GM18507 (cell line): ENCODE data around the gene SYNPR.

ENCODE experiments used
- DNase-seq: peaks from one replicate; pipeline ENCODE4 v3.0.0; 2011; ENCODE audit warnings: low read depth; ENCODE audit not compliant: insufficient read length; ENCODE audit errors: extremely low spot score
- FAIRE-seq: peaks from 2 replicates; lab custom pipeline; 2011; peaks lifted over from hg19 to GRCh38; lab: Jason Lieb, UNC

The SYNPR gene

DNA sequence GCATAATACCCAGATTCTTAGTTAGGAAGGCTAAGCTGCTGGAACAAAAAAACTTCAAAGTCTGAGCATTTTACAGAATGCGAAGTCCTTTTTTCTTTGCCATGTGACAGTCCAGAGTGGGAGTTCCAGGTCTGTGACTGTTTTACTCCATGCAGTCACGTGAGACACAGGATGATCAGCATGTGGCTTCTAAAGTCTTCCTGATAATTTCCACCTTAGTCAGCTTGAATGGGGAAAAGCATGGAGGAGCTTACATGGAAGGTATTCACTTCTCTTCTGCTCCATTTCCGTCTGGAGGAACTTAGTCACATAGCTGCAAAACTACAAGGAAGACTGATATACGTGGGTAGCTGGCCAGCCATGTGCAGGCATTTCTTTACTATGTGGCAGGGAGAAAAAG is 376.1 kb downstream of the SYNPR start:
- DNase-seq, result no peak
- no peak for FAIRE-seq

DNA sequence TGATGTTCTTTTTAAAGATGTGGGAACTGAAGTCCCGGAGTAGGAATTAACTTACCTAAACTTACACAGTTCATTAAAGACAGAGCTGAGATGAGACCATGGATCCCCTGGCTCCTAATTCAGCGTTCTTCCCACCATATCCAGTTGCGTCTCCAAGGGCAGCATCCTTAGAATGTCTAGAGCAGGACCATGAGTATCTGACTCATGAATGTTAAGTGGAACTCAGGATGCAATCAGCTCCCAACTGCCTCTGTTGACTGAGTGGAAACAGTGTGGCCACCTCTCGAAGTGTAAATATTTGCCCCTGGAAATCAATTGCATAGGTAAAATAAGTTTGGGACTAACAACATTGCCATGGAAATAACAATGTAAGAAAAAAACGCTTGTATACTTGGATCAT is 376.8 kb downstream of the SYNPR start:
- FAIRE-seq (no peak), DNase-seq (no peak)

DNA sequence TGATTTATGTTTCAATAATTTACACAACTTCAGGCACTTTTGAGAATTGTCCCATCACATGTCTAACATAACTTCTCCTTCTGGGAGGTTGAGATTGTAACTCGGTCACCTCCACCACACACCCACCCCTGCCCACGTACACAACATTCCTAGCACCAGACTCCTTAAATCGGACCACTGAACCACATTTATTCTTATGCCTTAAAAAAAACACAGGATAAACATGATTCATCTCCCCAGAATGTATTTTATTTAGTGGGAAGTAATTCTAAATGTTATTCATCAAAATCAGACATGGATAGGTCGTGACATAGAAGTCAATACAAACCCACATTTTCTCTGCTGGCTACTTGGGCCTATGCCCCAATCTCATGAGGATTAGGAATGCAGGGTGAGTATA is 377.4 kb downstream of the SYNPR start:
- FAIRE-seq (no peak), DNase-seq (no peak)

DNA sequence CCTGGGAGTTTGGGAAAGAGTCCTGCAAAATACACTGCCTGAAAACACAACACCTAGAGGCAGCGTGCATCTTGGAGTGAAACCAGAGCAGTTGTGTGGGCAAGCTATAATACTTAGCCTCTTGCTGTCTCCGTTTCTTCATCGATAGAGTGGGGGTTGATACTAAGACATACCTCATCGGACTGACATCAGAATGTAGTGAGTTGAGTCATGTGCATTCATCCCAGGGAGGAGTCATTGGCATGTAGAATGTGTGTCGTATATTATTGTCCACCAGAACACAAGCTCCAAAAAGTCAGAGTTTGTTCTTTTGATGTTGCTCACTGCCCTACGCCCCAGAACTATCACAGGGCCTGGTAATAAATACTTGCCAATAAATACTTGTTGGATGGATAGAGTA is 378.7 kb downstream of the SYNPR start:
- no peak for FAIRE-seq

DNA sequence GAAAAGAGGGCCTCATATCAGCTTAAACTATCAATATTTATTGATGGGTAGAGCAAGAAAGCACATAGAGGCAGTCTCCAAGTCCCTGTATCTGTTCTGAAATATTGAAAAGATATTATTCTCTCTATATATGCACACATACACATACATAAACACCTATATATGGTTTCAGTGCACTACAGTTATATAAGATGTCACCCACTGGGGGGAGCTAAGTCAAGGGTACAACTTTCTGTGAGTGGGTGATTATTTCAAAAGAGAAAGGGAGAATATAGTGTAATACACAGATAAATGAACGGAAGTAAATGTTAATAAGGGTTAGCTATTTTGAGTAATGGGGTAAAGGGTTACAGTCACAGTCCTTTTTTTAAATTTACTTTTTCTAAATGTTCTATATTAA is 383.1 kb downstream of the SYNPR start:
- FAIRE-seq (no peak), DNase-seq (no peak)

More for the DNA sequence above, 378.7 kb downstream of the SYNPR start:
- no peak for DNase-seq

DNA sequence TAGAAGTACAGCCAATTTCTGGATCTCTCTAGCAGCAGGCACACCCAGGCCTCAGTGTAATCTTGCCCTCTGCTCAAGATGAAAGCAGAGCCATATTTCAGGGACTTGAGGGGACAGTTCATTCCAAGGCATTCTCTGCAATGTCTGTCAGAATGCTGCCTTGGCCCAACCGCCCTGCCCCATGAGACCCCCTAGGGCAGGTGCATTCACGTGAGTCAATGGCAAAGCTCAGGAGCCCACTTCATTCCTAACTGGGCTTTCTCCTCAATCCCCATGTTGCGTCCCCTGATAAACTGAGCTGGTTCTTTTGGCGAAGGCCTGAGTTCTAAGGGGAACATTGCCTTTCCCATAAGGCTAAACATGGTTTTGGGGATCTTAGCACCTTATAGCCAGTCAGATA is 383.9 kb downstream of the SYNPR start:
- DNase-seq, result no peak
- no peak for FAIRE-seq

DNA sequence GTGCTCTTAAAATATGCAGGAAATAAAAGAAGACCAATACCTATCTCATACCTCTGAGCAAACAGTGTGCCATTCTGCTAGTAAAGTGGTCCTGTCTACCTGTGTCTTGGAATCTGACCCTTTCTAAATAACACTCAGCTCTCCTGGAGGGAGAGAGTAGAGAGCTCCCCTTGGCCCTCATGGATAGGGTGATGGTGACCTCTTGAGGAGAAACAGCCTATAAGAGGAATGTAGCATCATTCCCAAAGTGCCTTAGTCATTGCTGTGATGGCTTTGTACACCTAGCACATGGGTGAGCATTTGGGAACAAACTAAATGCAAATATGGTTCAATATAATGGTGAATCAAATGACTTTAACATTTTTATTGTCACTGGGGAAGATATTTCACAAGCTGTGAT is 384.4 kb downstream of the SYNPR start:
- FAIRE-seq (no peak), DNase-seq (no peak)
